Astrocyte (in vitro differentiated cells and primary cell): ENCODE measurements around the gene TNIP1.

ENCODE experiments used
- CTCF ChIP-seq: IDR thresholded peaks from 2 replicates; pipeline ENCODE4 v1.5.1; 2011; ENCODE audit warnings: low read depth, mild to moderate bottlenecking, inconsistent platforms, low read length, moderate library complexity; ENCODE audit not compliant: insufficient read depth
- EZH2 ChIP-seq: IDR thresholded peaks from 2 replicates; pipeline ENCODE4 v1.6.1; 2012; ENCODE audit warnings: mild to moderate bottlenecking, low read length, inconsistent platforms; ENCODE audit not compliant: insufficient read depth

- TF ChIP-seq CTCF, result no peak
- TF ChIP-seq EZH2, result no peak
Measured at GRCh38 chr5:151101746-151102145, 20.9 kb upstream of the TNIP1 start.
